SU-DHL-6 (cell line): ENCODE data around the gene IP6K1.

Experiments
- EZH2phosphoT487 ChIP-seq: fragments of 200-600 bp; sonication (generic), shearing (Covaris generic); conservative IDR thresholded peaks from 2 replicates; pipeline ENCODE4 v1.6.1; 2018; ENCODE audit warnings: mild to moderate bottlenecking, antibody characterized with exemption, low read length, moderate library complexity, mixed read lengths
- TF ChIP-seq, protein P1 (sequence below): fragments of 200-600 bp; sonication (generic); IDR thresholded peaks from one replicate; pipeline ENCODE4 v1.5.1; 2017; ENCODE audit warnings: antibody characterized with exemption, mild to moderate bottlenecking, low read length, moderate library complexity; ENCODE audit not compliant: insufficient read depth, poor library complexity, severe bottlenecking

DNA sequence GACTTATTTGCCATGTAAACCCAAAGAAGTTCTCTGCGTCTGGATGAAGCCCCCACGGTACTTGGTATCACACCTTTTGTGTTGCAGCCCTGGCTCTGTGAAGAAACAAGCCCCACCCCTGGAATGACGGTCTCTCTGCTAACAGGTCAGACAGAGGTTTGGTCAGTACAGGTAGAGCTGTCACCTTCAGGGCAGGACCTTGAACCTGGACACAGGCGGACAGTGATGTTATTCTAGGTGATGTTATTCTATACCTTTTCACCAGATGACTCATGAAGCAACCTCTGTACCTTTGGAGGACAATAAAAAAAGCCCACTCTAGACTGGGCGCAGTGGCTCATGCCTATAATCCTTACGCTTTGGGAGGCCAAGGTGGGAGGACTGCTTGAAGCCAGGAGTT, 51.6 kb downstream of the IP6K1 start:
- TF ChIP-seq, protein P1, sequence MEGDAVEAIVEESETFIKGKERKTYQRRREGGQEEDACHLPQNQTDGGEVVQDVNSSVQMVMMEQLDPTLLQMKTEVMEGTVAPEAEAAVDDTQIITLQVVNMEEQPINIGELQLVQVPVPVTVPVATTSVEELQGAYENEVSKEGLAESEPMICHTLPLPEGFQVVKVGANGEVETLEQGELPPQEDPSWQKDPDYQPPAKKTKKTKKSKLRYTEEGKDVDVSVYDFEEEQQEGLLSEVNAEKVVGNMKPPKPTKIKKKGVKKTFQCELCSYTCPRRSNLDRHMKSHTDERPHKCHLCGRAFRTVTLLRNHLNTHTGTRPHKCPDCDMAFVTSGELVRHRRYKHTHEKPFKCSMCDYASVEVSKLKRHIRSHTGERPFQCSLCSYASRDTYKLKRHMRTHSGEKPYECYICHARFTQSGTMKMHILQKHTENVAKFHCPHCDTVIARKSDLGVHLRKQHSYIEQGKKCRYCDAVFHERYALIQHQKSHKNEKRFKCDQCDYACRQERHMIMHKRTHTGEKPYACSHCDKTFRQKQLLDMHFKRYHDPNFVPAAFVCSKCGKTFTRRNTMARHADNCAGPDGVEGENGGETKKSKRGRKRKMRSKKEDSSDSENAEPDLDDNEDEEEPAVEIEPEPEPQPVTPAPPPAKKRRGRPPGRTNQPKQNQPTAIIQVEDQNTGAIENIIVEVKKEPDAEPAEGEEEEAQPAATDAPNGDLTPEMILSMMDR: no peak
- TF ChIP-seq EZH2phosphoT487: no peak
